A549 (cell line): ENCODE measurements around the gene IGSF22. TPM values are rescaled to one million over a fixed set of nuclear protein-coding genes. Genes with fewer than 3 reads are reported as not detected.

Experiments
- ATAC-seq, 2 experiments: fragments of 200-7000 bp in 1 of 2; fragments of >200 bp in 1 of 2; cut with Nextera tagmentation in 1 of 2; cut with Tn5 transposase in 1 of 2; 3 replicates each; pipeline versions ENCODE4 v1.8.0 to v1.9.1; 2018 to 2020; ENCODE audit warnings: mild to moderate bottlenecking in 1 of 2, moderate library complexity in 1 of 2
- CTCF ChIA-PET: fragments of 300-600 bp; sonication (Branson Sonifier 250); formaldehyde crosslinking; extraction: SDS; loops from one replicate; lab custom pipeline; 2021; ENCODE audit warnings: antibody characterized with exemption, inconsistent platforms; lab: Yijun Ruan, JAX
- POLR2A ChIA-PET: fragments of 350-600 bp; formaldehyde crosslinking; extraction: SDS; loops from one replicate; lab custom pipeline; 2021; ENCODE audit warnings: antibody characterized with exemption, inconsistent platforms; lab: Yijun Ruan, JAX
- DNase-seq, 2 experiments: peaks; one replicate each; pipeline versions ENCODE4 v3.0.0 to v3.0.0-alpha.2; 2011 to 2016; ENCODE audit warnings: low read depth in 1 of 2, low spot score in 1 of 2
- FAIRE-seq: peaks from 2 replicates; lab custom pipeline; 2011; peaks lifted over from hg19 to GRCh38; lab: Jason Lieb, UNC
- H3K27ac ChIP-seq, 2 experiments: fragments of >200 bp; sonication (Bioruptor Twin); formaldehyde crosslinking; 3 replicates each; pipeline ENCODE4 v1.5.1; 2016 to 2017
- H3K4me1 ChIP-seq: fragments of >200 bp; sonication (Bioruptor Twin); formaldehyde crosslinking; 3 replicates; pipeline ENCODE4 v1.6.1; 2016
- H3K4me2 ChIP-seq: fragments of >200 bp; sonication (Bioruptor Twin); formaldehyde crosslinking; 3 replicates; pipeline ENCODE4 v1.6.1; 2016
- H3K4me3 ChIP-seq: fragments of >200 bp; sonication (Bioruptor Twin); formaldehyde crosslinking; 3 replicates; pipeline ENCODE4 v1.5.1; 2016
- H3K9me3 ChIP-seq: fragments of >200 bp; sonication (Bioruptor Twin); formaldehyde crosslinking; 3 replicates; pipeline ENCODE4 v1.6.1; 2016
- BHLHE40 ChIP-seq: IDR thresholded peaks from 2 replicates; pipeline ENCODE4 v1.6.1; 2012; ENCODE audit warnings: low read depth, low read length, inconsistent platforms
- CEBPB ChIP-seq, 2 experiments: fragments of >200 bp in 1 of 2; sonication (Bioruptor Twin) in 1 of 2; formaldehyde crosslinking in 1 of 2; IDR thresholded peaks; 2 replicates each; pipeline ENCODE4 v1.6.1; 2012 to 2016
- EHF ChIP-seq: fragments of 250-450 bp; sonication (Bioruptor Pico); IDR thresholded peaks from 2 replicates; pipeline ENCODE4 v1.5.0; 2020; ENCODE audit warnings: mild to moderate bottlenecking
- EHMT2 ChIP-seq: fragments of 200-600 bp; sonication (generic); IDR thresholded peaks from 2 replicates; pipeline ENCODE4 v1.6.1; 2016; ENCODE audit warnings: antibody characterized with exemption, low read depth, mild to moderate bottlenecking, moderate library complexity
- ELK1 ChIP-seq: fragments of 150-350 bp; IDR thresholded peaks from 2 replicates; pipeline ENCODE4 v1.6.1; 2014; ENCODE audit warnings: low read depth, mild to moderate bottlenecking, low read length
- FOSL2 ChIP-seq, 2 experiments: fragments of 450-650 bp in 1 of 2; fragments of >200 bp in 1 of 2; sonication (Bioruptor Twin) in 1 of 2; formaldehyde crosslinking; IDR thresholded peaks; 2 replicates each; pipeline versions ENCODE4 v1.5.0 to v1.6.1; 2016 to 2020; ENCODE audit warnings: mild to moderate bottlenecking in 1 of 2, moderate library complexity in 1 of 2
- HES2 ChIP-seq: fragments of >200 bp; sonication (Bioruptor Twin); formaldehyde crosslinking; IDR thresholded peaks from 2 replicates; pipeline ENCODE4 v1.6.1; 2016
- HOXA7 ChIP-seq: fragments of 250-450 bp; sonication (Bioruptor Pico); IDR thresholded peaks from 2 replicates; pipeline ENCODE4 v1.5.0; 2020; ENCODE audit warnings: mild to moderate bottlenecking, moderate library complexity
- JUN ChIP-seq, 2 experiments: fragments of >200 bp; sonication (Bioruptor Twin); formaldehyde crosslinking; IDR thresholded peaks; 2 replicates in 1 of 2; 3 replicates in 1 of 2; pipeline ENCODE4 v1.6.1; 2016 to 2017
- KDM1A ChIP-seq: fragments of 200-600 bp; sonication (generic); IDR thresholded peaks from 2 replicates; pipeline ENCODE4 v1.6.1; 2016; ENCODE audit warnings: low read depth, mild to moderate bottlenecking
- MYC ChIP-seq: IDR thresholded peaks from 2 replicates; pipeline ENCODE4 v1.6.1; 2012; ENCODE audit warnings: mild to moderate bottlenecking, inconsistent platforms, low read length, improper control_type of control experiment, borderline replicate concordance
- NPAS2 ChIP-seq: fragments of 250-450 bp; sonication (Bioruptor Pico); IDR thresholded peaks from 2 replicates; pipeline ENCODE4 v1.8.0; 2022; ENCODE audit warnings: mild to moderate bottlenecking, moderate library complexity, borderline replicate concordance
- PHF8 ChIP-seq: fragments of 200-600 bp; sonication (generic); IDR thresholded peaks from 2 replicates; pipeline ENCODE4 v1.6.1; 2016; ENCODE audit warnings: low read depth, mild to moderate bottlenecking, antibody characterized with exemption, moderate library complexity, borderline replicate concordance
- POLR2AphosphoS2 ChIP-seq: conservative IDR thresholded peaks from 2 replicates; pipeline ENCODE4 v1.6.1; 2012; ENCODE audit warnings: low read length, improper control_type of control experiment, inconsistent platforms
- RAD21 ChIP-seq, 2 experiments: fragments of >200 bp in 1 of 2; sonication (Bioruptor Twin) in 1 of 2; formaldehyde crosslinking in 1 of 2; IDR thresholded peaks in 1 of 2; conservative IDR thresholded peaks in 1 of 2; 2 replicates in 1 of 2; 3 replicates in 1 of 2; pipeline ENCODE4 v1.6.1; 2012 to 2018; ENCODE audit warnings: inconsistent platforms in 1 of 2
- RARB ChIP-seq: fragments of 250-450 bp; sonication (Bioruptor Pico); IDR thresholded peaks from 2 replicates; pipeline ENCODE4 v1.8.0; 2021; ENCODE audit warnings: mild to moderate bottlenecking, moderate library complexity
- RCOR1 ChIP-seq: fragments of 150-350 bp; IDR thresholded peaks from 2 replicates; pipeline ENCODE4 v1.6.1; 2014; ENCODE audit warnings: antibody characterized with exemption, low read length, low read depth
- RNF2 ChIP-seq: fragments of 200-600 bp; sonication (generic); IDR thresholded peaks from 2 replicates; pipeline ENCODE4 v1.6.1; 2016; ENCODE audit warnings: low read depth, mild to moderate bottlenecking, antibody characterized with exemption, moderate library complexity, borderline replicate concordance
- SMC3 ChIP-seq: fragments of >200 bp; sonication (Bioruptor Twin); formaldehyde crosslinking; IDR thresholded peaks from 3 replicates; pipeline ENCODE4 v1.6.1; 2018; ENCODE audit warnings: inconsistent platforms
- TFCP2L1 ChIP-seq: fragments of 250-450 bp; sonication (Bioruptor Pico); IDR thresholded peaks from 2 replicates; pipeline ENCODE4 v1.5.0; 2021; ENCODE audit warnings: mild to moderate bottlenecking
- ZC3H11A ChIP-seq: fragments of 450-650 bp; IDR thresholded peaks from 2 replicates; pipeline ENCODE4 v1.6.1; 2014; ENCODE audit warnings: antibody characterized with exemption, mild to moderate bottlenecking
- WGBS: methylation state at CpG from one replicate; pipeline ENCODE4 v1.1.6; 2017; ENCODE audit errors: missing lambda C conversion rate; 5-methylcytosine and 5-hydroxymethylcytosine counted together
- polyA plus RNA-seq, 4 experiments: library from polyadenylated mRNA; depleted of rRNA in 3 of 4; stranded (reverse); fragments of >200 nt; fragmentation: RNase III in 1 of 4; extraction: RNeasy Plus Mini Kit Qiagen cat#74134 plus additional on column Dnase treatment in 1 of 4; gene quantifications; 2 replicates in 3 of 4; 3 replicates in 1 of 4; pipeline ENCODE4 v1.2.3, GENCODE V29; 2011 to 2017
- TF ChIP-seq, protein P1 (sequence below): fragments of 250-450 bp; sonication (Bioruptor Pico); IDR thresholded peaks from 2 replicates; pipeline ENCODE4 v1.5.0; 2021; ENCODE audit warnings: mild to moderate bottlenecking, moderate library complexity, borderline replicate concordance

The IGSF22 gene
- polyA plus RNA-seq, 2 of the 4 experiments (the other 2 are of a cell fraction), result 0.06 TPM; not detected in 1

DNA sequence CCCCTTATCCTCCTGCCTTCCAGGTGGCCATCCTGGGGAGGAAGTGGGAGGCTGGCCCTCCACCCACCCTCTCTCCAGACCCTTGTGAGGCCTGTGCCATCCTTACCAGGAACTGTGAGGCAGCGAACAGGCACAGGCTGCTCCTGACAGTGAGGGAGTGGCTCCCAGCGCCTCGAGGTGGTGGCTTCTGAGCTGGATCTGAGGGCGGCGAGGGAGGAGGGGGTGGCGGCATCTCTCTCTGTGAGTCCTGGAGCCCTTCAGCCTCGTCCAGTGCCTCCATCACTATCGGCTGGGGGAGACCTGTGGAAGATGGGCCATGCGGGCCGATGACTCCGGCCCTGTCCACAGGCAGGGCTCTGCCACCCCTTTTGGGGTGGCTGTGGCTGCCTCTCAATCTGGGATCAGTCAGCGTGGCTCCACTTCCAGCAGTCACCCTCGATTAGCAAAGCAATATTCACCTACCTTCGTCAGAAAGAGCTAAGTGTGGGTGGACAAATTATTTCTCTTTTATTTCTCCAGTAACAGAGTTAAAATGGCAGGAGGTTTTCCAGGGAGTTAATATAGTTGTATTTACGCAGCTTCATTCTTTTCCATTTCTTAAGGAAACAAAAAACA is 18.0 kb upstream of the IGSF22 start:
- 70% methylated on average over 7 of the region's 15 CpGs for WGBS
- TF ChIP-seq PHF8 (no peak), KDM1A (no peak), HES2 (no peak), ZC3H11A (no peak), SMC3 (no peak), RARB (no peak), ELK1 (no peak), CEBPB (IDR thresholded peaks at IDR 0.05) (no peak), NPAS2 (no peak), BHLHE40 (no peak), MYC (no peak), FOSL2 (IDR thresholded peaks at IDR 0.05) (no peak), FOSL2 (CRISPR knock-in tag; IDR thresholded peaks at IDR 0.05) (no peak), HOXA7 (CRISPR knock-in tag) (no peak), EHF (no peak), EHMT2 (no peak)
- CTCF ChIA-PET, result interaction anchor here (0.6 to 8.6 kb wide), 8 partner anchors 9 to 629 kb away, joined by 3 to 112 read pairs (median 6); no protein-coding TSS in a partner anchor

GRCh38 chr11:18743365-18743764 is 17.4 kb upstream of the IGSF22 start:
- no peak for TF ChIP-seq RNF2
- TF ChIP-seq RAD21 (conservative IDR thresholded peaks at IDR 0.05 in 1 of 2, IDR thresholded peaks at IDR 0.05 in 1 of 2), result no peak
- TF ChIP-seq JUN (IDR thresholded peaks at IDR 0.05), result no peak
- no peak for TF ChIP-seq POLR2AphosphoS2
- TF ChIP-seq, protein P1, sequence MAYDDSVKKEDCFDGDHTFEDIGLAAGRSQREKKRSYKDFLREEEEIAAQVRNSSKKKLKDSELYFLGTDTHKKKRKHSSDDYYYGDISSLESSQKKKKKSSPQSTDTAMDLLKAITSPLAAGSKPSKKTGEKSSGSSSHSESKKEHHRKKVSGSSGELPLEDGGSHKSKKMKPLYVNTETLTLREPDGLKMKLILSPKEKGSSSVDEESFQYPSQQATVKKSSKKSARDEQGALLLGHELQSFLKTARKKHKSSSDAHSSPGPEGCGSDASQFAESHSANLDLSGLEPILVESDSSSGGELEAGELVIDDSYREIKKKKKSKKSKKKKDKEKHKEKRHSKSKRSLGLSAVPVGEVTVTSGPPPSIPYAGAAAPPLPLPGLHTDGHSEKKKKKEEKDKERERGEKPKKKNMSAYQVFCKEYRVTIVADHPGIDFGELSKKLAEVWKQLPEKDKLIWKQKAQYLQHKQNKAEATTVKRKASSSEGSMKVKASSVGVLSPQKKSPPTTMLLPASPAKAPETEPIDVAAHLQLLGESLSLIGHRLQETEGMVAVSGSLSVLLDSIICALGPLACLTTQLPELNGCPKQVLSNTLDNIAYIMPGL, result no peak
- TF ChIP-seq RCOR1, result no peak
- no peak for TF ChIP-seq TFCP2L1
- TF ChIP-seq NPAS2, result no peak
- POLR2A ChIA-PET, result no interaction called here
- CTCF ChIA-PET, result interaction anchor here (0.6 to 8.6 kb wide), 9 partner anchors 9 to 628 kb away, joined by 3 to 112 read pairs (median 6); no protein-coding TSS in a partner anchor

More for the DNA sequence above, 18.0 kb upstream of the IGSF22 start:
- no peak for ATAC-seq
- Histone ChIP-seq H3K4me2 (no peak overlapping the region), H3K9me3 (no peaks in the 10 kb centered on the region), H3K4me1 (no peaks in the 10 kb centered on the region), H3K27ac (no peak overlapping the region), H3K4me3 (no peak overlapping the region)
- no peak for FAIRE-seq
- no peak for DNase-seq
- POLR2A ChIA-PET, result no interaction called here

More at GRCh38 chr11:18743365-18743764, 17.4 kb upstream of the IGSF22 start:
- FAIRE-seq (no peak), ATAC-seq (no peak), DNase-seq (no peak)
- H3K4me3 ChIP-seq, result no peak overlapping the region
- no peaks in the 10 kb centered on the region for H3K4me1 ChIP-seq
- H3K27ac ChIP-seq, result no peak overlapping the region
- no peak overlapping the region for H3K4me2 ChIP-seq
- H3K9me3 ChIP-seq, result no peaks in the 10 kb centered on the region
- 93% methylated on average over 6 of the region's 10 CpGs for WGBS
